ENCODE results near the gene LTB4R.

Gene LTB4R

GRCh38 chr14:24298892-24299254 lies 12.4 kb upstream of the LTB4R start:
- in situ Hi-C loops (cut with MboI; ENCODE audit: low sequenced_read_pairs): loop anchor here (10.0 kb wide), 1 partner anchor 54 kb away; the partner anchor contains the start of gene TINF2

GRCh38 chr14:24299255-24300191 lies 11.8 kb upstream of the LTB4R start, which contains the start of the genes DHRS1 and NOP9:
Gene DHRS1 (minus strand): TSS chr14:24299780. CDS start chr14:24299106, 674 bp downstream.
Gene NOP9 (plus strand): TSS chr14:24299850. CDS start chr14:24299955, 105 bp downstream.
- in situ Hi-C loops (cut with MboI; ENCODE audit: low sequenced_read_pairs): loop anchor here (10.0 kb wide), 1 partner anchor 55 kb away; the partner anchor contains the start of gene TINF2

GRCh38 chr14:24300326-24300980 lies 10.8 kb upstream of the LTB4R start:
- in situ Hi-C loops (cut with MboI; ENCODE audit: low sequenced_read_pairs): no loop called here

- in situ Hi-C loops (cut with MboI; ENCODE audit: low sequenced_read_pairs): no loop called here
Measured at GRCh38 chr14:24304019-24304387, 7.3 kb upstream of the LTB4R start.

- in situ Hi-C loops (cut with MboI; ENCODE audit: low sequenced_read_pairs): no loop called here
Measured at GRCh38 chr14:24307156-24307574, 4.1 kb upstream of the LTB4R start.

- in situ Hi-C loops (cut with MboI; ENCODE audit: low sequenced_read_pairs): no loop called here
Measured at GRCh38 chr14:24307575-24308341, 3.5 kb upstream of the LTB4R start, which contains the start of gene CIDEB. Gene CIDEB (minus strand): TSS chr14:24307977. CDS start chr14:24307858, 119 bp downstream.

- in situ Hi-C loops (cut with MboI; ENCODE audit: low sequenced_read_pairs): no loop called here
Measured at GRCh38 chr14:24308342-24309124, 2.8 kb upstream of the LTB4R start.

- in situ Hi-C loops (cut with MboI; ENCODE audit: low sequenced_read_pairs): no loop called here
Measured at GRCh38 chr14:24309538-24310264, 1.6 kb upstream of the LTB4R start, which contains the start of gene LTB4R2. Gene LTB4R2 (plus strand): TSS chr14:24310140. CDS start chr14:24310665, 525 bp downstream.

GRCh38 chr14:24310265-24310645 lies 1.0 kb upstream of the LTB4R start:
- in situ Hi-C loops (cut with MboI; ENCODE audit: low sequenced_read_pairs): no loop called here

GRCh38 chr14:24311837-24312615 lies 724 bp downstream of the LTB4R start:
- in situ Hi-C loops (cut with MboI; ENCODE audit: low sequenced_read_pairs): no loop called here

- in situ Hi-C loops (cut with MboI; ENCODE audit: low sequenced_read_pairs): no loop called here
Measured at GRCh38 chr14:24312736-24313507, 1.6 kb downstream of the LTB4R start.

GRCh38 chr14:24313913-24314312 lies 2.6 kb downstream of the LTB4R start:
- in situ Hi-C loops (cut with MboI; ENCODE audit: low sequenced_read_pairs): no loop called here

GRCh38 chr14:24314377-24315193 lies 3.3 kb downstream of the LTB4R start:
- in situ Hi-C loops (cut with MboI; ENCODE audit: low sequenced_read_pairs): no loop called here

- in situ Hi-C loops (cut with MboI; ENCODE audit: low sequenced_read_pairs): no loop called here
Measured at GRCh38 chr14:24315243-24315806, 4.0 kb downstream of the LTB4R start.

- in situ Hi-C loops (cut with MboI; ENCODE audit: low sequenced_read_pairs): no loop called here
Measured at GRCh38 chr14:24315807-24316596, 4.7 kb downstream of the LTB4R start.

GRCh38 chr14:24316597-24316950 lies 5.3 kb downstream of the LTB4R start:
- in situ Hi-C loops (cut with MboI; ENCODE audit: low sequenced_read_pairs): no loop called here
